ENCODE results near the gene CFAP77. TPM values are rescaled to one million over a fixed set of nuclear protein-coding genes. Genes with fewer than 3 reads are reported as not detected.

The CFAP77 gene
- polyA plus RNA-seq, 1 experiment, result not detected

DNA sequence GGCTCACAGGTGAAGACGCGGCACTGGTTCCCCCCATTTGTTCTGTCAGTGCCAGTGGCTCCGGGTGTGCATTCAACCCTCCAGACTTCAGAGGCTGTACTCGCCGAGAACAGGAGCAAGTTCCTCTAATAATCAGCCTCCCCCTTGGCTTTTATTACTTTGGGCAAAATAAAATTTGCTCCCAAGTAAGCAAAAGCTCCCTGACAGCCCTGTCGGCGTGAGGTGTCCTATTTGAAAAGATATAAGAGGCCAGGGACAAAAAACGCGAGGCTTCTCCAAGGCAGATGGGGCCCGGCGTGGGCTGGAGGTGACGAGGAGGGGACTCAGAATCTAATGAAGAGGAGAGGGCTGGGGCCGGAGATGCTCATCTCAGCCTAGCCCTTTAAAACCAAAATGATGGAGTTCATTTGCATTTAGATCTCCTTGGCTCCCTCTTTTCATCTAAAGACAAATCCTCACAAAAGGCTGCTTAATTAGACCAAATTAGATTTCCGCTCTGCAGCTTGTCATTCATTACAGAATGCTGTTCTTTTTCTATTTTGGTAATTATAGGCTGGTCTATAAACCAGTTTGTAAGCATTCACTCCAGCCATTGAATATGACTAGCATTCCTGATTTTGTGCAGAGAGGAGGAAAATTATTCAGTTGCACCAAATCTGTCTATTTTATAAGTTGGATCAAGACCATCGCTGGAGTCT, 68.5 kb downstream of the CFAP77 start:
- peaks cover 8% of the 10 kb centered on the region for H3K27me3 ChIP-seq (ENCODE audit: control insufficient read depth, insufficient read depth, low read length)
- ChIA-PET POLR2A (interaction anchor here (0.5 kb wide), 1 partner anchor 281 kb away, joined by 3 read pairs; no protein-coding TSS in a partner anchor), CTCF (interaction anchor here (0.6 kb wide), 1 partner anchor 29 kb away, joined by 3 read pairs; no protein-coding TSS in a partner anchor)
- TF ChIP-seq, protein P1, sequence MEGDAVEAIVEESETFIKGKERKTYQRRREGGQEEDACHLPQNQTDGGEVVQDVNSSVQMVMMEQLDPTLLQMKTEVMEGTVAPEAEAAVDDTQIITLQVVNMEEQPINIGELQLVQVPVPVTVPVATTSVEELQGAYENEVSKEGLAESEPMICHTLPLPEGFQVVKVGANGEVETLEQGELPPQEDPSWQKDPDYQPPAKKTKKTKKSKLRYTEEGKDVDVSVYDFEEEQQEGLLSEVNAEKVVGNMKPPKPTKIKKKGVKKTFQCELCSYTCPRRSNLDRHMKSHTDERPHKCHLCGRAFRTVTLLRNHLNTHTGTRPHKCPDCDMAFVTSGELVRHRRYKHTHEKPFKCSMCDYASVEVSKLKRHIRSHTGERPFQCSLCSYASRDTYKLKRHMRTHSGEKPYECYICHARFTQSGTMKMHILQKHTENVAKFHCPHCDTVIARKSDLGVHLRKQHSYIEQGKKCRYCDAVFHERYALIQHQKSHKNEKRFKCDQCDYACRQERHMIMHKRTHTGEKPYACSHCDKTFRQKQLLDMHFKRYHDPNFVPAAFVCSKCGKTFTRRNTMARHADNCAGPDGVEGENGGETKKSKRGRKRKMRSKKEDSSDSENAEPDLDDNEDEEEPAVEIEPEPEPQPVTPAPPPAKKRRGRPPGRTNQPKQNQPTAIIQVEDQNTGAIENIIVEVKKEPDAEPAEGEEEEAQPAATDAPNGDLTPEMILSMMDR (IDR thresholded peaks at IDR 0.05; ENCODE audit: insufficient read depth, low read depth, low read length), result no peak
- no peak overlapping the region for H3K4me3 ChIP-seq (ENCODE audit: low read depth, low read length)
- DNase-seq (ENCODE audit: low read depth), result no peak
- H3K36me3 ChIP-seq (ENCODE audit: control insufficient read depth, insufficient read depth, low read length), result no peaks in the 10 kb centered on the region

DNA sequence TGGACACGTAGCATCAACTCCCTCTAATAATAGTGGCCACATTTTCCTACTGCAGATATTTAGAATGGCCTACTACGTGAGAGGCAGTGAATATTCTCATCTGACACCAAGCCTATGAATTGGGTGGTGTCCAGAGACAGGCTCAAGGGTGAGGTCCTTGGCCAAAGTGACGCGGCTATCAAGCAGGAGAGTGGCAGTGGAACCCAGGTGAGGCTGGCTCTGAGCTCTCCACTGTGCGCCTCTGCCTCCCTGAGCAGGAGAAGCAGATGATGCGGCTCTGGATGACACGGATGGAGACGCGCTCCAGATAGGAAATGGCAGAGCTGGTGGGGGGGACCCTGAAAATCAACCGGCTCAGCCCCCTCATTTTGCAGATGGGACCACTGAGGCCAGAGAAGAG, 69.7 kb downstream of the CFAP77 start:
- no peak overlapping the region for H3K4me3 ChIP-seq (ENCODE audit: low read depth, low read length)
- H3K36me3 ChIP-seq (ENCODE audit: control insufficient read depth, insufficient read depth, low read length), result no peaks in the 10 kb centered on the region
- DNase-seq (ENCODE audit: low read depth), result no peak
- CTCF ChIA-PET, result no interaction called here
- POLR2A ChIA-PET, result no interaction called here
- TF ChIP-seq, protein P1 (IDR thresholded peaks at IDR 0.05; ENCODE audit: insufficient read depth, low read depth, low read length), result no peak
- H3K27me3 ChIP-seq (ENCODE audit: control insufficient read depth, insufficient read depth, low read length), result peaks cover 12% of the 10 kb centered on the region

DNA sequence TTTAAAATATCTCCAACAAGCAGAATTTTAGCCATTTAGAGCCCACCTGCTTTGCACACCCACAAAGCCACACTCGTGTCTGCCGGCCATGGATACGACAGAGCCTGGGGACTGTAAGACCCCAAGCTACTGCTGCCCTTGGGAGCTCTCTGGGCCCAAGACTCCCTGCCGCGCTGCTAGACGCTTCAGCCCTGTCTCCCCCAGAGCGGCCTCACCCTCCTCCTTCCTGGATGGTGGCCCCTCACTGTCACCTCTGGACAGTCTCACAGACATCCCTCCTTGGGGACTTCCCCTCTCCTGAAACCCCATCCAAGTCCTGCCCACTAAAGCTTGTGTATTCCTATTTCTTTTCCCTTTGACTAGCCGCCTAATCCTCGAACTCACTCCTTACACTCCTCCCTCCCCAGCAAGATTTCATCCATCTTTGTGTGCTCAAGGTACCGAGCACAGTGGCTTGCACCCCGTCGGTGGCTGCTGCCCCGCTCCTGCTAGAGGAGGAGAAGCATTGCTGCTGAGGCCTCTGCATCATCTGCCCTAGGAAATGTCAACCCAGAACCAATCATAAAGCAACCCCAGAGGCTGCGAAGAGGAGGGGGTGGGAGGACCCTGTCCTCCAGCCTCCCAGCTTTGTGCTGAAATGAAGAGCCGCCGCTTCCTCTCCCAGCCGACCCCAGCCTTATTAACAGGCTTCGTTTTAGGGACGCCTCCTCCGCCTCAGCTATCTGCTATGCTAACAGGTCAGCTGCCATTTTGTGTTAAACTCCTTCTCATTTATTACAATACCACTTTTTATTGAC, 71.2 kb downstream of the CFAP77 start:
- CTCF ChIA-PET, result no interaction called here
- DNase-seq (ENCODE audit: low read depth), result no peak
- Histone ChIP-seq H3K36me3 (ENCODE audit: control insufficient read depth, insufficient read depth, low read length) (no peaks in the 10 kb centered on the region), H3K4me3 (ENCODE audit: low read depth, low read length) (no peak overlapping the region), H3K27me3 (ENCODE audit: control insufficient read depth, insufficient read depth, low read length) (peaks cover 18% of the 10 kb centered on the region)
- POLR2A ChIA-PET, result no interaction called here
- TF ChIP-seq, protein P1 (IDR thresholded peaks at IDR 0.05; ENCODE audit: insufficient read depth, low read depth, low read length), result no peak

DNA sequence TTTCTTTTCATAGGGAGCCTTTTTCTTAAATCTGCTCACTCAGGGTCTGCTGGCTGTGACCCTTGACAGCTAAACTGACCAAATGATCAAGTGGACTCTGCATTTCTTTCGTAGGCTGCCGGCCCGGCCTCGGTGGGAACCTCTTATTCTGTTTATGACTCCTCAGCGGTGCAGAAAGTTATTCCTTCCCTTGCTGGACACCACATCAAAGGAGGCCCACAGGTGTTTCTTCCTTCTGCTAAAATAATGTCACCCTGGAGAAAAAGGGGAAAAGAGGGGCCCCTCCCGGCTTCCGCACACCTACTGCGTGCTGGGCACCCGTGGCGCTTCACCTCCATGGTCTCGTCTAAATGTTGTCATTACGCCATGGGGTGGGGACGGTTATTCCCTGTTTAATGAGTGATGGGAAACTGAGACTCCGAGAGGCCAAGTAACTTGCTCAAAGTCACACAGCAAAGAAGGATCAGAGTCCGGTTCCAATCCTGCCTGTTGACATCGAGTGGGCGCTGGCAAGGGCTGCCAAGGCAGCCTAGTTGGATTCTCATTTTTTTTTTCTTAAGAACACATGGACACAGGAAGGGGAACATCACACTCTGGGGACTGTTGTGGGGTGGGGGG, 72.3 kb downstream of the CFAP77 start:
- no peak for DNase-seq (ENCODE audit: low read depth)
- CTCF ChIA-PET, result no interaction called here
- Histone ChIP-seq H3K36me3 (ENCODE audit: control insufficient read depth, insufficient read depth, low read length) (no peaks in the 10 kb centered on the region), H3K4me3 (ENCODE audit: low read depth, low read length) (no peak overlapping the region), H3K27me3 (ENCODE audit: control insufficient read depth, insufficient read depth, low read length) (peaks cover 26% of the 10 kb centered on the region)
- POLR2A ChIA-PET, result no interaction called here
- TF ChIP-seq, protein P1 (IDR thresholded peaks at IDR 0.05; ENCODE audit: insufficient read depth, low read depth, low read length), result no peak

DNA sequence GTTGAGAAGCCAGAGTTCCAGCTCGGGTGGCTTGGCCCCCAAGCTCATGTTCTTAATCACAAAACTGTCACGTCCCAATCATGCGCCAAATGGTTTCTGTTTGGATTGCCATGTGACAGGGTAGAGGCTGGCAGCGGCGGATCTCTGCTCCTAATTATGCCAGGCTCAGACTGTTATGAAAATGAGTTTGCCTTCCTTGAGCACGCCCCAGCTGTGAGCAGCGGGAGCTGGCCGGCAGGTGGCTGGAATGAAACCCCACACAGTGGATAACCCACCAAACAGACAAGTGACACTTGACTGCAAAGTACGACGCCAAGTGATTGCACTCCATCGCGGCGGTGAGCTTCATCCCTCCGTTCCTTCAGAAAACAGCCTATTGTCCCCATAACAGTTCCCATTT, 75.4 kb downstream of the CFAP77 start:
- H3K4me3 ChIP-seq (ENCODE audit: low read depth, low read length), result no peak overlapping the region
- TF ChIP-seq, protein P1 (IDR thresholded peaks at IDR 0.05; ENCODE audit: insufficient read depth, low read depth, low read length), result no peak
- H3K36me3 ChIP-seq (ENCODE audit: control insufficient read depth, insufficient read depth, low read length), result no peaks in the 10 kb centered on the region
- ChIA-PET CTCF (interaction anchor here (0.7 to 1.9 kb wide), 3 partner anchors 16 to 37 kb away, joined by 3 to 8 read pairs (median 3); no protein-coding TSS in a partner anchor), POLR2A (no interaction called here)
- no peak for DNase-seq (ENCODE audit: low read depth)
- H3K27me3 ChIP-seq (ENCODE audit: control insufficient read depth, insufficient read depth, low read length), result peaks cover 30% of the 10 kb centered on the region

Measured in BJ (cell line).